Natural killer cell (primary cell): Measurements from ENCODE around the gene MBD6. TPM values are rescaled to one million over a fixed set of nuclear protein-coding genes. Genes with fewer than 3 reads are reported as not detected.

Source experiments
- ATAC-seq, 3 donors: fragments of 150-1000 bp in 2 of 3; fragments of 200-7000 bp in 1 of 3; cut with Tn5 transposase; 1 replicate in 1 of 3; 2 replicates in 2 of 3; pipeline ENCODE4 v1.10.0; 2021; ENCODE audit warnings: mild to moderate bottlenecking in 2 of 3, moderate library complexity in 2 of 3
- DNase-seq, 2 donors: peaks; one replicate each; pipeline versions ENCODE4 v3.0.0 to v3.0.0-alpha.2; 2013 to 2021; ENCODE audit warnings: mixed read lengths in 1 of 2
- H3K27ac ChIP-seq: one replicate; pipeline ENCODE4 v1.5.1; 2013; ENCODE audit warnings: mild to moderate bottlenecking, low read length
- H3K27me3 ChIP-seq: one replicate; pipeline ENCODE4 v1.6.1; 2013; ENCODE audit warnings: low read length; ENCODE audit not compliant: control insufficient read depth, insufficient read depth
- H3K36me3 ChIP-seq: one replicate; pipeline ENCODE4 v1.6.1; 2013; ENCODE audit warnings: low read length; ENCODE audit not compliant: control insufficient read depth, insufficient read depth
- H3K4me1 ChIP-seq: one replicate; pipeline ENCODE4 v1.6.1; 2013; ENCODE audit warnings: low read length; ENCODE audit not compliant: control insufficient read depth, insufficient read depth
- H3K4me3 ChIP-seq: one replicate; pipeline ENCODE4 v1.5.1; 2013; ENCODE audit warnings: low read length
- H3K9me3 ChIP-seq: one replicate; pipeline ENCODE4 v1.6.1; 2013; ENCODE audit warnings: low read length; ENCODE audit not compliant: control insufficient read depth, insufficient read depth
- H3K27ac Mint-ChIP-seq, 2 donors: one replicate each; pipeline ENCODE4 v1.8.0; 2022; ENCODE audit warnings: mild to moderate bottlenecking in 2 of 2, mixed read lengths in 2 of 2, moderate library complexity in 1 of 2
- H3K27me3 Mint-ChIP-seq, 2 donors: one replicate each; pipeline ENCODE4 v1.8.0; 2022; ENCODE audit warnings: low read depth in 2 of 2, mixed read lengths in 2 of 2
- H3K36me3 Mint-ChIP-seq: one replicate; pipeline ENCODE4 v1.8.0; 2022; ENCODE audit warnings: mixed read lengths
- H3K4me1 Mint-ChIP-seq, 2 donors: one replicate each; pipeline ENCODE4 v1.8.0; 2022; ENCODE audit warnings: mixed read lengths in 2 of 2
- H3K4me3 Mint-ChIP-seq: one replicate; pipeline ENCODE4 v1.8.0; 2022; ENCODE audit warnings: mild to moderate bottlenecking, moderate library complexity, mixed read lengths
- H3K9me3 Mint-ChIP-seq, 2 donors: one replicate each; pipeline ENCODE4 v1.8.0; 2022; ENCODE audit warnings: mixed read lengths in 2 of 2
- WGBS: methylation state at CpG from one replicate; pipeline ENCODE4 v1.1.7; 2013; ENCODE audit warnings: missing lambda C conversion rate; ENCODE audit not compliant: insufficient coverage; 5-methylcytosine and 5-hydroxymethylcytosine counted together
- intact Hi-C: fragments of 100-400 bp; cut with micrococcal nuclease; formaldehyde crosslinking; loops from one replicate; pipeline ENCODE4 v1.14.2; 2022
- total RNA-seq, 4 donors: library from RNA; stranded (reverse); fragments of 120-200 nt in 1 of 4; gene quantifications; one replicate each; pipeline versions ENCODE4 v1.2.3 to v1.2.4, GENCODE V29; 2013 to 2022
- TF ChIP-seq, protein P1 (sequence below): fragments of 200-600 bp; IDR thresholded peaks from one replicate; pipeline ENCODE4 v1.8.0; 2022; ENCODE audit warnings: antibody characterized with exemption

MBD6 gene
- total RNA-seq, 3 donors from 2014 or later (not counting 1 experiment from before 2014, with no cell fraction given): 130 to 142 (median 139) TPM

DNA sequence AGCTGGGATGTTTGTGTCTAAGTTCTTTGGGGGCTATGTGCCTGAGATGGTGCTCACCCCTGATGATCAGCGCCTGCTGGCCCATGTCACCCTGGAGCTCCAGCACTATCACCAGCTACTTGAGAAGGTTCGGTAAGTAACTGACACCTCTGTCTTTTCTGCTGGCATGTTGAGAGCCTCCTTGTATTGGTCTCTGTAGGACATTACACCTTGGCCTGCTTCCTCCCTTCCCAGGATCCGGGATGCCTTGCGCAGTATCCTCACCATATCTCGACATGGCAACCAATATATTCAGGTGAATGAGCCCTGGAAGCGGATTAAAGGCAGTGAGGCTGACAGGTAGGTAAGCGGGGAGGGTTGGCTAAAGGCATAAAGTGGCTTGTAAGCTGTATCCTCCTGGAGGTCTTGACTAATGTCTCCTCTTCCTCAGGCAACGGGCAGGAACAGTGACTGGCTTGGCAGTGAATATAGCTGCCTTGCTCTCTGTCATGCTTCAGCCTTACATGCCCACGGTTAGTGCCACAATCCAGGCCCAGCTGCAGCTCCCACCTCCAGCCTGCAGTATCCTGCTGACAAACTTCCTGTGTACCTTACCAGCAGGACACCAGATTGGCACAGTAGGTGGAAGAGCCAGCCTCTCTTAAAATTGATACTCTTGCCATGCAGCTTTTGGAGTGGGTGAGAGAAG, 7.8 kb upstream of the MBD6 start:
- Mint-ChIP-seq H3K9me3 (no peaks in the 10 kb centered on the region), H3K4me1 (peaks cover 20 to 30% of the 10 kb centered on the region in 2 donors), H3K36me3 (peaks cover 20% of the 10 kb centered on the region), H3K27me3 (no peaks in the 10 kb centered on the region), H3K27ac (peak overlapping the region; percentile 46 to 99), H3K4me3 (peak overlapping the region; percentile 13)
- TF ChIP-seq, protein P1, sequence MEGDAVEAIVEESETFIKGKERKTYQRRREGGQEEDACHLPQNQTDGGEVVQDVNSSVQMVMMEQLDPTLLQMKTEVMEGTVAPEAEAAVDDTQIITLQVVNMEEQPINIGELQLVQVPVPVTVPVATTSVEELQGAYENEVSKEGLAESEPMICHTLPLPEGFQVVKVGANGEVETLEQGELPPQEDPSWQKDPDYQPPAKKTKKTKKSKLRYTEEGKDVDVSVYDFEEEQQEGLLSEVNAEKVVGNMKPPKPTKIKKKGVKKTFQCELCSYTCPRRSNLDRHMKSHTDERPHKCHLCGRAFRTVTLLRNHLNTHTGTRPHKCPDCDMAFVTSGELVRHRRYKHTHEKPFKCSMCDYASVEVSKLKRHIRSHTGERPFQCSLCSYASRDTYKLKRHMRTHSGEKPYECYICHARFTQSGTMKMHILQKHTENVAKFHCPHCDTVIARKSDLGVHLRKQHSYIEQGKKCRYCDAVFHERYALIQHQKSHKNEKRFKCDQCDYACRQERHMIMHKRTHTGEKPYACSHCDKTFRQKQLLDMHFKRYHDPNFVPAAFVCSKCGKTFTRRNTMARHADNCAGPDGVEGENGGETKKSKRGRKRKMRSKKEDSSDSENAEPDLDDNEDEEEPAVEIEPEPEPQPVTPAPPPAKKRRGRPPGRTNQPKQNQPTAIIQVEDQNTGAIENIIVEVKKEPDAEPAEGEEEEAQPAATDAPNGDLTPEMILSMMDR: no peak
- DNase-seq (no peak), ATAC-seq (no peak)
- Histone ChIP-seq H3K4me3 (no peak overlapping the region), H3K27me3 (no peaks in the 10 kb centered on the region), H3K36me3 (peaks cover 68% of the 10 kb centered on the region), H3K27ac (no peak overlapping the region), H3K4me1 (peaks cover 19% of the 10 kb centered on the region), H3K9me3 (no peaks in the 10 kb centered on the region)
- WGBS: 95% methylated on average over 9 of the region's 9 CpGs
- intact Hi-C loops: no loop called here

DNA sequence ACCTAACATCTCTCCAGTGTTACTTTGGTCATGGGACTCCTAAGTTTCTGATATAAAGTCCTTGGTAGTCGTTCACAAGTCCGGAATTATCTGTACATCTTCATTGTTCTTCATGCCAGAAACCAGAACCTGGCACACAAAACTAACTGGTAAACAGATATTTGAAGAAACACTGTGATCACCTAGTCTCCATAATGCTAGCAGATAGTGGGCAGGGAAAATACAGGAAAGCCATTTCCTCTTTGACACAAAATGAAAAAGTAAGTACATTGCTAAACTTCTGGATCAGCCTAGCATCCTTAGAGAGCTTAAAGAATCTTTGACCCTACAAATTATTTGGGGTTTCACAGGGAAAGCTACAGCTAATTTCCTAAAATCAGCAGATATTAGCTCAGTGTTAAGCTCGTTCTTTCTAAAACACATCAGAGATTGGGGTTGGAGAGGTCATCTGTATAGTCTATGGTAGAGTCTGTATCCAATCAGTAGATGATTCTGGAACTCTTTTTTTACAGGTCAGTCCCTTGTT, 7.2 kb upstream of the MBD6 start:
- Histone ChIP-seq H3K27ac (no peak overlapping the region), H3K36me3 (peaks cover 66% of the 10 kb centered on the region), H3K9me3 (no peaks in the 10 kb centered on the region), H3K4me1 (peaks cover 22% of the 10 kb centered on the region), H3K4me3 (no peak overlapping the region), H3K27me3 (no peaks in the 10 kb centered on the region)
- intact Hi-C loops: no loop called here
- Mint-ChIP-seq H3K27ac (peak overlapping the region; percentile 46 to 99), H3K36me3 (peaks cover 18% of the 10 kb centered on the region), H3K4me1 (peaks cover 20 to 36% of the 10 kb centered on the region in 2 donors), H3K27me3 (no peaks in the 10 kb centered on the region), H3K9me3 (no peaks in the 10 kb centered on the region), H3K4me3 (no peak overlapping the region)
- DNase-seq (no peak), ATAC-seq (no peak)
- WGBS: 93% methylated on average over 3 of the region's 3 CpGs
- TF ChIP-seq, protein P1: no peak

DNA sequence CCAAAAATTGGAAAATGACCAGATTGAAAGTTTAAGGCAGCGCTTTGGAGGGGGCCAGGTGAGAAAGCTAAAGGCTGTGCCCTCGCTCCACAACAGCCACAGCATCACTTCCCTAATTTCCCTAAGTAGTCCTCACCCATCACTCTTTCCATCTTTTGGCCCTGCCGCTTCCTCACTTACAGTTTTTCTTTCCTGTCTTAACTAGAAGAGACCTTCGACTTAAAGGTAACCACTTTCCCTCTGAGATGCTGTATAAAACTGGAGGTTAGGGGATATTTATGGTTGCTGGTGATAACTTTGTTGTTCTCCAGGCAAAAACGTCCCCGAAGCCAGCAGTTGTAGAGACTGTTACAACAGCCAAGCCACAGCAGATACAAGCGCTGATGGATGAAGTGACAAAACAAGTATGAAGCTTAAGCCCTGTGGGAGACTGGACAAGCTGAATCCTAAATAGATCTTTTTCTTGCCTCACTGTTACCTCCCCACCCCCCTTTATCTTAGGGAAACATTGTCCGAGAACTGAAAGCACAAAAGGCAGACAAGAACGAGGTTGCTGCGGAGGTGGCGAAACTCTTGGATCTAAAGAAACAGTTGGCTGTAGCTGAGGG, 6.6 kb upstream of the MBD6 start:
- no peak overlapping the region for H3K4me3 Mint-ChIP-seq
- TF ChIP-seq, protein P1: no peak
- peaks cover 20 to 42% of the 10 kb centered on the region in 2 donors for H3K4me1 Mint-ChIP-seq
- H3K9me3 ChIP-seq: no peaks in the 10 kb centered on the region
- H3K4me3 ChIP-seq: no peak overlapping the region
- 92% methylated on average over 9 of the region's 11 CpGs for WGBS
- H3K27me3 ChIP-seq: no peaks in the 10 kb centered on the region
- H3K36me3 Mint-ChIP-seq: peaks cover 18% of the 10 kb centered on the region
- peak overlapping the region; percentile 46 to 99 for H3K27ac Mint-ChIP-seq
- intact Hi-C loops: no loop called here
- H3K27ac ChIP-seq: no peak overlapping the region
- H3K9me3 Mint-ChIP-seq: no peaks in the 10 kb centered on the region
- ATAC-seq (no peak), DNase-seq (no peak)
- H3K27me3 Mint-ChIP-seq: no peaks in the 10 kb centered on the region
- peaks cover 26% of the 10 kb centered on the region for H3K4me1 ChIP-seq
- H3K36me3 ChIP-seq: peaks cover 66% of the 10 kb centered on the region
